GM21528 (cell line): ENCODE measurements around the gene DNAH17.
A peak's percentile ranks its signal among the peaks of the same experiment; 100 is the strongest.

Experiments used
- ATAC-seq: cut with Tn5 transposase; IDR thresholded peaks from one replicate; pipeline ENCODE4 v1.9.1; 2021; ENCODE audit warnings: mild to moderate bottlenecking, moderate library complexity; ENCODE audit not compliant: unreplicated experiment, low FRiP score

The DNAH17 gene

GRCh38 chr17:78486228-78486802, 90.9 kb downstream of the DNAH17 start:
- no peak for ATAC-seq

DNA sequence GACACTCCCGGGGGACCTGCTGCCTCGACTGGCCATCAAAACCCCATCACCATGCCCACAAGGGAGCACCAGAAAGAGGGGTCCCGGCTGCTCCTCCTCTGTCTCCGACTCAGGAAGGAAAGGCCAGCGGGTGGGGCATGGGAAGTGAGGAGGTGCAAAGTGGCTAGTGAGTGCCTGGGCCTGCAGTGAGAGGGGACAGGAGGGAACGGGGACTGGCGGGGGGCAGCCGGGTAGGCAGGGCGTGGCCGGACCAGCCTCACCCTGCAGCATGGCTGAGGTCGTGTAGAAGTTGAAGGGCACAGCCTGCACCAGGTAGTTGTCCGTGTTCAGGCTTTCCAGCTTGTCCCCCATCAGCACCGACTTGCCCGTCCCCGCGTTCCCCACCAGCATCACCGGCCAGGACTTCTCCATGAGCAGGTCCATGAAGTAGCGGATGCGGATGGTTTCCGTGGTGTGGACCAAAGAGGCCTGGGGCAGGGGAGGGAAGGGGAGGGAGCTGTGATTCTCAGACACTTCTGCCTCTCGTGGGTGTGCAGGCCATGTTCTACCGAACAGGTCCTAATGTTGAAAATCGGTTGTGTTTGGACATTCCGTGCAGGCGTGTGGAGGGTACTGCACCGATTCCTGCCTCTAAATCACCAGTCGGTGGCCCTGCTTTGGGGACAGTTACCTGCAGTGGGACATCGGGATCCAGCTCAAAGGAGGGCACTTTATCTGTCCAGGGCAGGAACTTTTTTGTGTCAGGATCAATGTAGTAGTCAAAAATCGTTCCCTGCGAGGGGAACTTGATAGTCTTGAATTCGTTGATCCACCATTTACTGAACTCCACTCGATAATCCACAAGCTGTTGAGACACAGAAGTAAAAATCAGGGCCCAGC, 91.7 kb downstream of the DNAH17 start:
- ATAC-seq = no peak

DNA sequence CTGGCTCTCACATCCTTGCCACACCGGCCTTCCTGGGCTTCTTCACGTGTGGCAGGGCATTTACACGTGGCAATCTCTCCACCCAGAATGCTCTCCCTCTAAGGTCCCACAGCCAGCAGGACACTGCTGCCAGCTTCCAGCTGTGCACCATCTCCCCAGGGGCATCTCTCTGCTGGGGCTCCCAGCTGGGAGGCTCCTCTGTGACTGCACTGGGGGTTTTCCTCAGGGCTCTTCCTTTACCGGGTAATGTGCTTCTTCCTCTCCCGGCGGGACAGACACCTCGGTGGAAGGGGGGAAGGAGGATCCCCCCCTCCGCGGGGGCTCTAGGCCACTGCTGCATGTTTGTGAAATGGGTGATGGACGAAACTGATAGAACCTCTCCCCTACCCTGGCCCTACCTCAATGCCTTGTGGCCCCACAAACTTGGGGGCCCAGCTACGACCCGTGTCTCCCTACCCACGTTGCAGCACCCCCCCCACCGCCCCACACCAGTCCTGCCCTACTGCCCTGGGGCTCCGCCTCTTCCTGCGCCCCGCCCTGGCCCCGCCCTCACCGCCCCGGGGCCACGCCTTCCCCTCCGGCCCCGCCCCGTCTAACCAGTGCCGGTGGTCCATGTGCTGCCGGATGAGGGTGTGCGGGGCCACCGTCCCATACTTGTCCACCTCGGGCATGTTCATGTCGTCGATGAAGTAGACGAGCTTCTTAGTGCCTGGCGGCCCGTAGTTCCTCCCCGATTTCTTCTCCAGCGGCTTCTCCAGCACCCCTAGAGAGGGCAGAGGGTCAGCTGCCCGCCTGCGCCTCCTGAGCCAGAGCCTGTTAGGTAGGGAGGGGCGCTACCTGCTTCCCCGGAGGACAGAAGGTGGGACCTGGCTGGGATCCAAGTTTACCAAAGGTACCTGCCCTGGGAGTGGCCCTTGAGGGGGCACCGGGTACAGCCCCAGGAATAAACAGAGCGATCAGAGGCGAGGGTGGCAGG, 92.6 kb downstream of the DNAH17 start:
- ATAC-seq = no peak

DNA sequence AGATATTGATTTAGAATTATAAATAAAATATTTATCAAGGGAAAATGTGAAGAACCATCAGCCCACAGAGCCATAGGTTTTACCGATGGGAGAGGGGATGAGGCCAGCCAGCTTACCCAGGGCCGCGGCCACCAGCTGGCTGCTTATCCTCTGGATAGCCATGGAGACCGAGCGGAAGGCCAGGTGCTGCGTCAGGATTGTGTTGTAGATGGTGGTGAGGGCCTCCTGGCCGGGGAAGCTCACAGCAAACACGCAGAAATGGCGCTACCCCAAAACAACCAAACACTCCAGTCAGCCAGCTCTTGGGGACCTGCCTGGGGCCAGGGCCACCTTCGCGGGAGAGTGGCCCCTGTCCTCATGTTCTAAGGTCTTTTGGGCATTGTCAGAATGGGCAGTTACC, 97.8 kb downstream of the DNAH17 start:
- no peak for ATAC-seq

DNA sequence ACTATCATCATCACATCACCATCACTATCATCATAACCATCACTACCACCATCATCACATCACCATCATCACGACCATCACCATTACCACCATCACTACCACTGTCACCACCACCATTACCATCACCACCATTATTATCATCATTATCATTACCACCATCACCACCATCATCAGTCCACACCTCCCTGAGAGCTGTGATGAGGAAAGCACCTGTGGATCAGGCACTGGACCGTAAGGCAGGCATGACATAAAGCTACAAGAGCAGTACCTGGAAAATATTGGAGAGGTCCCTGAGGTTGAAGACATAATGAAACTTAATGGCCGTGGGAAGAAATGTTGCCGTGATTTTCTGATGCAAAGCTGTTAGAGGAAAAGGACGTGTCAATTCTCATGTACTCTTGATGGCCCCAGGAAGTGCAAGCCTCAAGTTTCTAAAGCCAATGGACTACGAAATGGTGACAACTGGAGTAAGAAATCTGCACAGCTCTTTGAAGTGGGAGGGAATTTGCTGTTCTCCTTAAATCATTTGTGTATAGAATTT, 98.4 kb downstream of the DNAH17 start:
- no peak for ATAC-seq

DNA sequence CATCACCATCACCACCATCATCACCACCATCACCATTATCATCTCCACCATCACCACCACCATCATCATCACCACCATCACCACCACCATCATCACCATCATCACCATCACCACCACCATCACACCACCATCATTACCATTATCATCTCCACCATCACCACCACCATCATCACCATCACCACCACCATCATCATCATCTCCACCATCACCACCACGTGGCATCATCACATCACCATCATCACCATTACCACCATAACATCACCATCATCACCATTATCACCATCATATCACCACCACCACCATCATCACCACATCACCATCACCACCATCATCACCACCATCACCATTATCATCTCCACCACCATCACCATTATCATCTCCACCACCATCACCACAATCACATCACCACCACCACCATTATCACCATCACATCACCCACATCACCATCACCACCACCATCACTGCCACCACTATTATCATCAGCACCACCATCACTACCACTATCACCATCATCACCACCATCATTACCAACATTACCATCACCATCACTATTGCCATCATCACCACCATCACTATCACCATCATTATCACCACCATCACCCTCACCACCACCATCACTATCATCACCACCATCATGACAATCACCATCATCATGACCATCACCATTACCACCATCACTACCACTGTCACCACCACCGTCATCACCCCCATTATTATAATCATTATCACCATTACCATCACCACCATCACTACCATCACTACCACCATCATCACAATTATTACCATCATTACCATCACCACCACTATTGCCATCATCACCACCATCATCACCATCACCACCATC, 99.1 kb downstream of the DNAH17 start:
- no peak for ATAC-seq

DNA sequence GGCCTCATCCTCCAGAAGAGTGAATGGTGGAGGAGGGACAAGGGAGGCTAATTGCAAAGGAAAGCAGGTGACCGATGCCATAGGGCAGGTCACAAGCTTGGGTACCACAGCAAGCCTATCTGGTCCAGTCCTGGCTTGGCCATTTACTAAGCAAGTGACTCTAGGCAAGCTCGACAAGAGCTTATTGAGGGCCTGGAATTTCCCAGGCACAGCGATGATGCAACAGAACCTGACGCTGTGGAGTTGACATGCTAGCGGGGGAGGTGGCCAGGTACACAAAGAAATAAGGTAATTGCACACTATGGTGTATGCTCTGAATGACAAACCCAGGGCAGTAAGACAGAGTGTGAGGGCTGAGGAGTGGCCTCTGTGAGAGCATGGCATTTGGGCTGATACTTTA, 100.2 kb downstream of the DNAH17 start:
- no peak for ATAC-seq

DNA sequence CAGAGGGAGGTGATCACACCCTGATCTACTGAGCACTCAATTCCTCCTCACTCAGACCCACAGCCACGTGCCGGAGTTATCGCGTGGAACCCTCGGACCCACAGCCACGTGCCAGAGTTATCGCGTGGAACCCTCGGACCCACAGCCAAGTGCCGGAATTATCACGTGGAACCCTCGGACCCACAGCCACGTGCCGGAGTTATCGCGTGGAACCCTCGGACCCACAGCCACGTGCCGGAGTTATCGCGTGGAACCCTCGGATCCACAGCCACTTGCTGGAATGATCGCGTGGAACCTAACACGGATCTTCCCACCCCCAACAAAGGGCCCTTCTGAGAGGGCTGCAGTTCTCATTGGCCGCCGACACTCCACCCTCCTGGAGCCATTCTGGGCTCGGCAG, 101.0 kb downstream of the DNAH17 start:
- ATAC-seq = no peak

DNA sequence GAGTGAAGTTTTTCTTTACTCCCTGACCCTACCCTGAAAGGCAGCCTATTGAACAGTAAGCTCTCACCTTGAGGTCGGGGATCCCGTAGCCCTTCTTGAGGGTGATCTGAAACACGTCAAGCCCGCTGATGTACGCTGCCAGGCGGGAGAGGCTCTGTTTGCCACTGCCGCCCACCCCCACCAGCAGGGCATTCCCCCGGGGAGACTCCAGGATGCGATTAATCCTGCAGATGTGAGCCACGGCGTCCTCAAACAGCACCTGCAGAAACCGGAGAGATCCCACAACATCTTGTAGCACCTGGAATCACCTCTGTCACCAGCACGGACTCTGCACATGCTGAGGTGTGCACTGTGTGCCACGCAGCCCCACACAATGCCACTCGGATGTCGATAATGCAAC, 102.0 kb downstream of the DNAH17 start:
- ATAC-seq = no peak

GRCh38 chr17:78474614-78475146, 102.5 kb downstream of the DNAH17 start:
- peak; percentile 50 for ATAC-seq

- ATAC-seq = no peak
Measured at GRCh38 chr17:78473951-78474613, 103.1 kb downstream of the DNAH17 start.

- ATAC-seq = no peak
Measured at GRCh38 chr17:78472035-78472905, 104.9 kb downstream of the DNAH17 start.

DNA sequence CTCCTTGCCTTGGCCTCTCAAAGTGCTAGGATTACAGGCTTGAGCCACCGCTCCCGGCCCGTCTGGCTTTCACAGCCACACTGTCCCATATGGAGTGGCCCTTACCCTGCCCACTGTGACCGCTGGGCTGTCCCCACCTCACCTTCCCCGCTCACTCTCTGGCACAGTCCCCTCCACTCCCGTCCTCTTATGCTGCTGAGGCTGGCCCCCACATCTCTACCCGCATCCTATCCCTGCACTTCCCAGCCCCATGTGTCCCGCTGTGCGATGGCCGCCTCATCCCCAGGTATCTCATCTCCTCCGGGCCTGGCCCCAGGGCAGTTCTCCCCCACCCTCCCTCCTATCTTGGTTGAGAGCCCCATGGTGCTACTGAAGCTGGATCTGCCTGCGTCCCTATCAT, 105.6 kb downstream of the DNAH17 start:
- ATAC-seq = no peak

DNA sequence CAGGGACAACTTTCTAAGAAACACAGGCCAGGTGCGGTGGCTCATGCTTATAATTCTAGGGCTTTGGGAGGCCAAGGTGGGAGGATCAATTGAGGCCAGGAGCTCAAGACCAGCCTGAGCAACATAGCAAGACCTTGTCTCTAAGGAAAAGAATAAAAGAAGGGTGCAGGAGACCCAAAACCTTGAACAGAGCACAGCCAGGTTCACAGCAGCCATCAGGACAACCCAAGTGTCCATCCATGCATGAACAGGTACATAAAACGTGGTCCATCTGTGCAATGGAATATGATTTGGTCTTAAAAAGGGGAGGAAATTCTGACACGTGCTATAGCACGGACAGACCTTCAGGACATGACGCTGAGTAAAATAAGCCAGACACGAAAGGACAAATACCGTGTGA, 107.8 kb downstream of the DNAH17 start:
- ATAC-seq = no peak

DNA sequence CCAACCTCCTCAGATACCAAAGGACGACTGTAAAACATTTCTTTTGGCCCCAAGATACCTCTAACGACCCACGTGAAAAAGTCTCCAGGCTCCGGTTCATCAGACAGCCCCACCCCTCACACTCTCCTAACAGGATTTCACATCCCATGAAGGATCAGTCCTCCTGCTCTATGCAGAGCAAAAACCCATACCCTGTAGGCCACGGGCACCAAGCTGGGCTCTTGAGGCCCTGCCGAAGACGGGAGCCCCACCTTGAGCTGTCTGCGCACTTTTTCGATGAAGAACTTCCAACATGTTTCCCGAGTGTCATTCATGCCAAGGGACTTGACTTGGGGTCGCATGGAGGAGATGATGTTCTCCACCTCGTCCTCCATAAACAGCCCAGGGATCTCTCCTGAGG, 108.8 kb downstream of the DNAH17 start:
- no peak for ATAC-seq

DNA sequence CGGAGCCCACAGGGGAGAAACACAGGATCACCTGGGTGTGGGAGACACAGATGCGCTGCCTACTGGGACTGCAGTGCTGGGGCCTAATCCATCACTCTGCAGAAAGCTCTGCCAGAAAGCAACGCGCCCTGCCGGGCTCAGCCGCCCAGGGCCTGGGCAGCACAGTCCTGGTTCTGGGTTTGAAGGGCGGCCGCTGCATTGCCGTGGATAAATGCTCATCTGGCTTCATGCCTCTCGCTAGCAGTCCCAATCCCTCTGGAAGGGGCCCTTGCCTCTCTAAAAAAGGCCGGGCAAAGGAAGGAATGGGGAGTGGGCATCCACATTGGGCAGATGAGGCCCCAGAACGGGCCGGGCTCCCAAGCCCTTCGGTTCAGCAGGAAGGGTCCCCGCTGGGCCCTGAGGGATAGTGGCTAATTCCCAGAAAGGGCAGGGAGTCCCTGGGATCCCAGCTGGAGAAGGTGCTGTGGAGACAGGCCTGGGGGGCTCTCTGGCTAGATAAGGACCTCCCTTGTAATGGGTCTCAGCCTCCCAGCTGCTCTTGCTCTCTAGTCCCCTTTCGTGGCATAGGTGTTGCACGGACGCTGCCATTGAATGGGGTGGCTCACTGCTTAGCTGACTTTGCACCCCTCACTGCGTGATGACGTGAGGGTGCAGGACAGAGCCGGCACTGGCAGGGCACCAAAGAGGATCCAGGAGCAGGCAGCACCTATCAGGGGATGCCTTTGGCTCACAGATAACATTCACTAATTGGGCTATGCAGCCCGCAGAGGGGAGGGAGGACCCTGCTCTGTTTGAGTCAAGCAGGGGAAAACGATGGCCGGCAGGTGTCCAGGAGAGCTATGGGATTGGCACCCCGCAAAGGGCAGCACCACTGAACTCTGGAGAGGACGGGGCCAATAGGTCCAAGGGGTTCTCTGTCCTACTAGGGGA, 110.1 kb downstream of the DNAH17 start:
- ATAC-seq = no peak
